KMS-11 (cell line): Measurements from ENCODE around the gene MED13L.

Experiments
- H2AFZ ChIP-seq: fragments of 200-600 bp; sonication (generic); 2 replicates; pipeline ENCODE4 v1.6.1; 2016; ENCODE audit warnings: antibody characterized with exemption, mixed run types, low read depth
- H3K27ac ChIP-seq: fragments of 200-600 bp; sonication (generic); 2 replicates; pipeline ENCODE4 v1.6.1; 2016; ENCODE audit warnings: mild to moderate bottlenecking, mixed run types
- H3K27me3 ChIP-seq: fragments of 200-600 bp; sonication (generic); 2 replicates; pipeline ENCODE4 v1.6.1; 2017; ENCODE audit warnings: mild to moderate bottlenecking, low read depth, mixed run types, moderate library complexity; ENCODE audit not compliant: insufficient read depth
- H3K36me3 ChIP-seq: fragments of 200-600 bp; sonication (generic); 2 replicates; pipeline ENCODE4 v1.6.1; 2017; ENCODE audit warnings: mild to moderate bottlenecking, mixed run types; ENCODE audit not compliant: insufficient read depth
- H3K4me1 ChIP-seq: fragments of 200-600 bp; sonication (generic); 2 replicates; pipeline ENCODE4 v1.6.1; 2016; ENCODE audit warnings: mild to moderate bottlenecking, low read depth, mixed run types; ENCODE audit not compliant: poor library complexity, severe bottlenecking
- H3K4me2 ChIP-seq: fragments of 200-600 bp; sonication (generic); 2 replicates; pipeline ENCODE4 v1.7.0; 2016; ENCODE audit warnings: mild to moderate bottlenecking, mixed run types
- H3K4me3 ChIP-seq: fragments of 200-600 bp; sonication (generic); IDR thresholded peaks from 2 replicates; pipeline ENCODE4 v1.6.1; 2017; ENCODE audit warnings: low read depth, low read length, mixed read lengths; ENCODE audit not compliant: insufficient read depth
- H3K79me2 ChIP-seq: fragments of 200-600 bp; sonication (generic); 2 replicates; pipeline ENCODE4 v1.6.1; 2016; ENCODE audit warnings: low read depth, mixed run types; ENCODE audit not compliant: insufficient read depth
- H3K9ac ChIP-seq: fragments of 200-600 bp; sonication (generic); 2 replicates; pipeline ENCODE4 v1.6.1; 2016; ENCODE audit warnings: mild to moderate bottlenecking, mixed run types
- H4K20me1 ChIP-seq: fragments of 200-600 bp; sonication (generic); 2 replicates; pipeline ENCODE4 v1.6.1; 2016; ENCODE audit warnings: mild to moderate bottlenecking, mixed run types; ENCODE audit not compliant: insufficient read depth
- TF ChIP-seq, protein P1 (sequence below): fragments of 200-600 bp; sonication (generic); conservative IDR thresholded peaks from 2 replicates; pipeline ENCODE4 v1.6.1; 2017; ENCODE audit warnings: low read depth, mild to moderate bottlenecking, antibody characterized with exemption, low read length, moderate library complexity, mixed read lengths

Gene MED13L

DNA sequence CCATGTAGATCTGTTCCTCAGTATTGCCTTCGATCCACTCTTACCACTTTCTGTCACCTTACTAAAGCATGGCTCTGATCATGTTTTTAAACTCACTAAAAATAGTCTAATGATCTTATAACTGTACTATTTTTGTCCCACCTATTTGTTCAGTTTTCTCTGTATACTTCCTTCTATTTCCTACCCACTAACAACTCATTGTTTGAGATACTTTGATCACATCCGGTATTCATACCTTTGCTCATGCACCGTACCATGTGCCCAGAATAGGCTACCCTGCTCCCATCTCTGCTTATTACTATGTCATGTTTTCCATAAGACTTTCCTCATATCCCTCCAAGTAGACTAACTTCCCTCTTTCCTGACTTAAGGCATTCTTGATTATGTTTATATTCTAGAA, 128.6 kb downstream of the MED13L start:
- Histone ChIP-seq H4K20me1 (no peaks in the 10 kb centered on the region), H3K4me3 (no peak overlapping the region), H3K27me3 (no peaks in the 10 kb centered on the region), H3K79me2 (peaks cover 82% of the 10 kb centered on the region), H3K4me2 (no peak overlapping the region), H3K36me3 (no peaks in the 10 kb centered on the region), H3K9ac (no peak overlapping the region), H2AFZ (no peak overlapping the region), H3K4me1 (peaks cover 78% of the 10 kb centered on the region), H3K27ac (no peak overlapping the region)
- TF ChIP-seq, protein P1, sequence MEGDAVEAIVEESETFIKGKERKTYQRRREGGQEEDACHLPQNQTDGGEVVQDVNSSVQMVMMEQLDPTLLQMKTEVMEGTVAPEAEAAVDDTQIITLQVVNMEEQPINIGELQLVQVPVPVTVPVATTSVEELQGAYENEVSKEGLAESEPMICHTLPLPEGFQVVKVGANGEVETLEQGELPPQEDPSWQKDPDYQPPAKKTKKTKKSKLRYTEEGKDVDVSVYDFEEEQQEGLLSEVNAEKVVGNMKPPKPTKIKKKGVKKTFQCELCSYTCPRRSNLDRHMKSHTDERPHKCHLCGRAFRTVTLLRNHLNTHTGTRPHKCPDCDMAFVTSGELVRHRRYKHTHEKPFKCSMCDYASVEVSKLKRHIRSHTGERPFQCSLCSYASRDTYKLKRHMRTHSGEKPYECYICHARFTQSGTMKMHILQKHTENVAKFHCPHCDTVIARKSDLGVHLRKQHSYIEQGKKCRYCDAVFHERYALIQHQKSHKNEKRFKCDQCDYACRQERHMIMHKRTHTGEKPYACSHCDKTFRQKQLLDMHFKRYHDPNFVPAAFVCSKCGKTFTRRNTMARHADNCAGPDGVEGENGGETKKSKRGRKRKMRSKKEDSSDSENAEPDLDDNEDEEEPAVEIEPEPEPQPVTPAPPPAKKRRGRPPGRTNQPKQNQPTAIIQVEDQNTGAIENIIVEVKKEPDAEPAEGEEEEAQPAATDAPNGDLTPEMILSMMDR, result no peak

DNA sequence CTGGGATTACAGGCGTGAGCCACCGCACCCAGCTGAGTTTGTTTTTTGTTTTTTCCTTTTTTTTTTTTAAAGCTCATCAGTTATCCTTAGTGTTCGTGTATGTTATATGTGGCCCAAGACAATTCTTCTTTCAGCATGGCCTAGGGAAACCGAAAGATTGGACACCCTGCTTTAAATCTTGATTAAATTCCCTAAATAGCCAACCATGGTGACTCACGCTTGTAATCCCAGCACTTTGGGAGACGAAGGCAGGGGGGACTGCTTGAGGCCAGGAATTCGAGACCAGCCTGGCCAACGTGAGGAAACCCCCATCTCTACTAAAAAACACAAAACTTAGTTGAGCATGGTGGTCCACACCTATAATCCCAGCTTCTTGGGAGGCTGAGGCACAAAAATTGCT, 131.1 kb downstream of the MED13L start:
- TF ChIP-seq, protein P1, result no peak
- no peaks in the 10 kb centered on the region for H4K20me1 ChIP-seq
- H3K79me2 ChIP-seq, result peaks cover 82% of the 10 kb centered on the region
- no peak overlapping the region for H3K27ac ChIP-seq
- H3K4me3 ChIP-seq, result no peak overlapping the region
- H3K9ac ChIP-seq, result no peak overlapping the region
- no peaks in the 10 kb centered on the region for H3K27me3 ChIP-seq
- H2AFZ ChIP-seq, result no peak overlapping the region
- peaks cover 74% of the 10 kb centered on the region for H3K4me1 ChIP-seq
- H3K4me2 ChIP-seq, result no peak overlapping the region
- H3K36me3 ChIP-seq, result no peaks in the 10 kb centered on the region

DNA sequence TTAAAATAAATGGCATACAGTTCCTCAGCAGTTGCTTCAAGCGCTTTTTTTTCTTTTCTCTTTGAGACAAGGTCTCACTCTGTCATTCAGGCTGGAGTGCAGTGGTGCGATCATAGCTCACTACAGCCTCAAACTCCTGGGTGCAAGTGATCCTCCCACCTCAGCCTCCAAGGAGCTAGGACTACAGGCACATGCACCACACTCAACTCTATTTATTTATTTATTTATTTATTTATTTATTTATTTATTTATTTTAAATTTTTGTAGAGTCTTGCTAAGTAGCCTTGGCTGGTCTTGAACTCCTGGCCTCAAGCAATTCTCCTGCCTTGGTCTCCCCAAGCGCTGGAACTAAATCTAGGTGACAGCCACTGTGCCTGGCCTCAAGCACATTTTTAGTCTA, 132.0 kb downstream of the MED13L start:
- Histone ChIP-seq H3K4me2 (no peak overlapping the region), H3K4me1 (peaks cover 64% of the 10 kb centered on the region), H4K20me1 (no peaks in the 10 kb centered on the region)

DNA sequence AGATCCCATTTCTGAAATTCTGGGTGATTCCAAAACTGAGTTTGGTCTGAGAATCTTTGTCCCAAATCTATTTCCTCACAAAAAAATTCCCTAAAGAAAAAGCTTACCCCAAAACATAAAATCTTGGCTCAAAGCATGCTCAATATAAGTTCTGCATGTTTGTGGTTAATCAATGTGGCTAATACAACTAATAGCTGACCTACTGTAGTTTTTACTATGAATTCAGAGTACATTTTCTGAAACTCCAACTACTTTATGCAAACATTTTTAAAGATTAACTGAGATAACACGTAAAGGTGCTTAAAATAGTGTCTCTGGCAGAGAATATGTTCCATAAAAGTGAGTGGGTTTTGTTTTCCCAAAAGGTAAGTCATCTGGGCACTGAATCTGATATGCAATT, 133.1 kb downstream of the MED13L start:
- H3K79me2 ChIP-seq, result peaks cover 74% of the 10 kb centered on the region
- H4K20me1 ChIP-seq, result no peaks in the 10 kb centered on the region
- no peak overlapping the region for H3K9ac ChIP-seq
- TF ChIP-seq, protein P1, result no peak
- peaks cover 54% of the 10 kb centered on the region for H3K4me1 ChIP-seq
- H3K27me3 ChIP-seq, result no peaks in the 10 kb centered on the region
- no peak overlapping the region for H3K4me3 ChIP-seq
- no peaks in the 10 kb centered on the region for H3K36me3 ChIP-seq
- no peak overlapping the region for H2AFZ ChIP-seq
- H3K4me2 ChIP-seq, result peak overlapping the region; percentile 5; the same call in 1 of the 2 replicates
- no peak overlapping the region for H3K27ac ChIP-seq

More for the DNA sequence above, 132.0 kb downstream of the MED13L start:
- no peaks in the 10 kb centered on the region for H3K36me3 ChIP-seq
- H3K79me2 ChIP-seq, result peaks cover 78% of the 10 kb centered on the region
- no peak overlapping the region for H3K27ac ChIP-seq
- no peak overlapping the region for H3K9ac ChIP-seq
- no peak overlapping the region for H2AFZ ChIP-seq
- TF ChIP-seq, protein P1, result no peak
- H3K4me3 ChIP-seq, result no peak overlapping the region
- no peaks in the 10 kb centered on the region for H3K27me3 ChIP-seq

DNA sequence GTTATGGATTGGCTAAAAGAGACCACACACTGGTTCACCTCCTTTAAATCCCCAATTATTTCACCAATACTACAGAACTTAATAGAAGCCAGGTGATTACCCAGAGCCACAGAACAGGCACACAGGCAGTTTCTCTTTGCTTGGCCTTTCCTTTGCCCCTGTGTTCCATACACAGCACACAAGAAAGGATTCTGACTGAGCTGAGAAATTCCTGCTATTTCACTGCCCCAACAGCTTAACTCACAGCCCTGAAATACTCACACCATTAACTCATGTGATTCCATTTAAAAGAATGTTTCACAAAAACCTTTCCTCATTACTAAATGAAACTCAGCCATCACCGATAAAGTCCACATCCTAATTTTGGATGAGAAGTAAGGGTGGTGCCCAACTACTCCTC, 133.6 kb downstream of the MED13L start:
- H3K79me2 ChIP-seq, result peaks cover 74% of the 10 kb centered on the region
- H3K36me3 ChIP-seq, result no peaks in the 10 kb centered on the region
- H3K4me3 ChIP-seq, result no peak overlapping the region
- TF ChIP-seq, protein P1, result no peak
- peak overlapping the region; percentile 5; the same call in 1 of the 2 replicates for H3K4me2 ChIP-seq
- H4K20me1 ChIP-seq, result no peaks in the 10 kb centered on the region
- H3K27me3 ChIP-seq, result no peaks in the 10 kb centered on the region
- no peak overlapping the region for H2AFZ ChIP-seq
- no peak overlapping the region for H3K27ac ChIP-seq
- H3K4me1 ChIP-seq, result peaks cover 49% of the 10 kb centered on the region
- H3K9ac ChIP-seq, result no peak overlapping the region
